ENCODE results near the gene PUS1.

GRCh38 chr12:131921866-131922769 lies 7.0 kb upstream of the PUS1 start:
- TF ChIP-seq POLR2A (IDR thresholded peaks at IDR 0.05) (no peak), EP300 (IDR thresholded peaks at IDR 0.05) (no peak)
